SU-DHL-6 (cell line): Measurements from ENCODE around the gene TRIM38.

Source experiments
- EZH2phosphoT487 ChIP-seq: fragments of 200-600 bp; sonication (generic), shearing (Covaris generic); conservative IDR thresholded peaks from 2 replicates; pipeline ENCODE4 v1.6.1; 2018; ENCODE audit warnings: mild to moderate bottlenecking, antibody characterized with exemption, low read length, moderate library complexity, mixed read lengths
- TF ChIP-seq, protein P1 (sequence below): fragments of 200-600 bp; sonication (generic); IDR thresholded peaks from one replicate; pipeline ENCODE4 v1.5.1; 2017; ENCODE audit warnings: antibody characterized with exemption, mild to moderate bottlenecking, low read length, moderate library complexity; ENCODE audit not compliant: insufficient read depth, poor library complexity, severe bottlenecking

DNA sequence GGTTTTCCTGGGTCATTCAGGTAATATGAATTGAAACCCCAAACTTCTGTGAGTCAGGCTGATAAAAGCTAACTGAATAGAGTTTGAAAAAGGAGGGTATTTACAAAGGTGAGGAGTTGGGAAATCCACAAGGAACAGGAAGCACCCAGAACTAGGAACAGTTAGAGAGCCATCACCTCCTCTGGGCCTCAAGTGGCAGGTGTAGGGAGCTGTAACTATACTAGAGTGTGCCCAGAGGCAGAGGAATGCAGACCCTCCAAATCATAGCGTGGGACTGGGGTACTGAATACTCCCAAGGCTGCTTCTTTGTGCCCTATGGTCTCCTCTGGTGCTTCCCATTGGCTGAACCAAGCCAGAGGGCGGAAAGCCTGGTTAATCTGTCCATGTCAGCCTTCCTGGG, 18.3 kb downstream of the TRIM38 start:
- TF ChIP-seq, protein P1, sequence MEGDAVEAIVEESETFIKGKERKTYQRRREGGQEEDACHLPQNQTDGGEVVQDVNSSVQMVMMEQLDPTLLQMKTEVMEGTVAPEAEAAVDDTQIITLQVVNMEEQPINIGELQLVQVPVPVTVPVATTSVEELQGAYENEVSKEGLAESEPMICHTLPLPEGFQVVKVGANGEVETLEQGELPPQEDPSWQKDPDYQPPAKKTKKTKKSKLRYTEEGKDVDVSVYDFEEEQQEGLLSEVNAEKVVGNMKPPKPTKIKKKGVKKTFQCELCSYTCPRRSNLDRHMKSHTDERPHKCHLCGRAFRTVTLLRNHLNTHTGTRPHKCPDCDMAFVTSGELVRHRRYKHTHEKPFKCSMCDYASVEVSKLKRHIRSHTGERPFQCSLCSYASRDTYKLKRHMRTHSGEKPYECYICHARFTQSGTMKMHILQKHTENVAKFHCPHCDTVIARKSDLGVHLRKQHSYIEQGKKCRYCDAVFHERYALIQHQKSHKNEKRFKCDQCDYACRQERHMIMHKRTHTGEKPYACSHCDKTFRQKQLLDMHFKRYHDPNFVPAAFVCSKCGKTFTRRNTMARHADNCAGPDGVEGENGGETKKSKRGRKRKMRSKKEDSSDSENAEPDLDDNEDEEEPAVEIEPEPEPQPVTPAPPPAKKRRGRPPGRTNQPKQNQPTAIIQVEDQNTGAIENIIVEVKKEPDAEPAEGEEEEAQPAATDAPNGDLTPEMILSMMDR, result no peak
- no peak for TF ChIP-seq EZH2phosphoT487
